Colonic mucosa (tissue), 4 donors: ENCODE measurements around the gene CNPPD1. TPM values are rescaled to one million over a fixed set of nuclear protein-coding genes. Genes with fewer than 3 reads are reported as not detected.

Experiments
- DNase-seq: peaks from one replicate; pipeline ENCODE4 v3.0.0-alpha.2; 2020
- H3K27ac ChIP-seq: fragments of 200-600 bp; one replicate; pipeline ENCODE4 v1.8.0; 2021
- H3K27me3 ChIP-seq: fragments of 200-600 bp; one replicate; pipeline ENCODE4 v1.8.0; 2021
- H3K36me3 ChIP-seq: fragments of 200-600 bp; one replicate; pipeline ENCODE4 v1.8.0; 2021
- H3K4me1 ChIP-seq: fragments of 200-600 bp; one replicate; pipeline ENCODE4 v1.8.0; 2021; ENCODE audit warnings: mild to moderate bottlenecking
- H3K4me3 ChIP-seq: fragments of 200-600 bp; one replicate; pipeline ENCODE4 v1.8.0; 2021
- H3K9ac ChIP-seq, 2 donors: one replicate each; pipeline ENCODE4 v1.7.0; 2013; ENCODE audit warnings: control low read depth in 2 of 2, low read depth in 2 of 2, low read length in 2 of 2
- H3K9me3 ChIP-seq: fragments of 200-600 bp; one replicate; pipeline ENCODE4 v1.8.0; 2021
- CTCF ChIP-seq: fragments of 200-600 bp; IDR thresholded peaks from one replicate; pipeline ENCODE4 v1.8.0; 2022; ENCODE audit warnings: antibody characterized with exemption, mild to moderate bottlenecking
- intact Hi-C: fragments of 100-400 bp; cut with DNase I; formaldehyde crosslinking; loops from one replicate; pipeline ENCODE4 v1.14.1; 2022
- total RNA-seq, 2 donors: library from RNA; stranded (reverse); fragmentation: NEBNext Ultra II Directional in 1 of 2; extraction: Animal tissue kit (Norgen Biotek cat#: 25700) in 1 of 2; gene quantifications; one replicate each; pipeline ENCODE4 v1.2.1, GENCODE V29; 2021
- donor health status: healthy.
- donor health status: DM: no; HTN: no; CAD: no.
- donor health status: DM: no; HTN: no; CAD: no.

CNPPD1 gene
- total RNA-seq, 2 donors from 2014 or later, result 80.7 to 98.2 TPM

GRCh38 chr2:219219784-219220532 is 43.2 kb upstream of the CNPPD1 start:
- Histone ChIP-seq H3K4me3 (no peak overlapping the region), H3K9me3 (no peaks in the 10 kb centered on the region), H3K27me3 (no peaks in the 10 kb centered on the region), H3K9ac (no peak overlapping the region), H3K4me1 (peaks cover 6% of the 10 kb centered on the region), H3K27ac (no peak overlapping the region), H3K36me3 (peaks cover 31% of the 10 kb centered on the region)
- TF ChIP-seq CTCF, result no peak
- DNase-seq, result no peak
- intact Hi-C loops, result loop anchor here (5.0 to 10.0 kb wide), 2 partner anchors 48 to 75 kb away; partner anchors contain the start of gene SLC23A3

- intact Hi-C loops, result loop anchor here (5.0 kb wide), 1 partner anchor 47 kb away; the partner anchor contains the start of gene SLC23A3
- DNase-seq, result peak; percentile 97
- peaks cover 22% of the 10 kb centered on the region for H3K36me3 ChIP-seq
- peaks cover 6% of the 10 kb centered on the region for H3K4me1 ChIP-seq
- H3K4me3 ChIP-seq, result peak within 1 kb of the TSS; percentile 65
- peak within 1 kb of the TSS; percentile 93 for H3K27ac ChIP-seq
- no peak for TF ChIP-seq CTCF
- no peaks in the 10 kb centered on the region for H3K9me3 ChIP-seq
- peak within 1 kb of the TSS; percentile 56 to 85 for H3K9ac ChIP-seq
- H3K27me3 ChIP-seq, result no peaks in the 10 kb centered on the region
Observed at GRCh38 chr2:219218732-219219701, 42.3 kb upstream of the CNPPD1 start, which contains the start of gene ABCB6. Gene ABCB6 (minus strand): TSS chr2:219218958. CDS start chr2:219218673, 285 bp downstream.

- intact Hi-C loops, result loop anchor here (5.0 kb wide), 1 partner anchor 46 kb away; the partner anchor contains the start of gene SLC23A3
- no peak for TF ChIP-seq CTCF
- peak overlapping the region; percentile 56 to 85 for H3K9ac ChIP-seq
- H3K9me3 ChIP-seq, result no peaks in the 10 kb centered on the region
- peaks cover 15% of the 10 kb centered on the region for H3K36me3 ChIP-seq
- peak overlapping the region; percentile 65 for H3K4me3 ChIP-seq
- peak; percentile 68 for DNase-seq
- peak overlapping the region; percentile 93 for H3K27ac ChIP-seq
- H3K27me3 ChIP-seq, result no peaks in the 10 kb centered on the region
- H3K4me1 ChIP-seq, result peaks cover 6% of the 10 kb centered on the region
Observed at GRCh38 chr2:219218217-219218731, 41.5 kb upstream of the CNPPD1 start.

- peaks cover 6% of the 10 kb centered on the region for H3K4me1 ChIP-seq
- no peak for TF ChIP-seq CTCF
- no peak for DNase-seq
- intact Hi-C loops, result loop anchor here (5.0 kb wide), 1 partner anchor 44 kb away; the partner anchor contains the start of gene SLC23A3
- H3K27me3 ChIP-seq, result no peaks in the 10 kb centered on the region
- H3K27ac ChIP-seq, result no peak overlapping the region
- H3K9ac ChIP-seq, result no peak overlapping the region
- H3K9me3 ChIP-seq, result no peaks in the 10 kb centered on the region
- no peak overlapping the region for H3K4me3 ChIP-seq
- no peaks in the 10 kb centered on the region for H3K36me3 ChIP-seq
Observed at GRCh38 chr2:219216535-219216915, 39.8 kb upstream of the CNPPD1 start.
